ENCODE results near the gene KRTAP5-3.
"Not testable (repeated sequence)": the region's sequence is repeated elsewhere in the genome, so short reads cannot be mapped to it uniquely, and the experiment has no call there.

Gene KRTAP5-3

GRCh38 chr11:1619449-1619848 is 11.2 kb upstream of the KRTAP5-3 start:
- DNase-seq (ENCODE audit: low read depth in 2 of 2), result no peak

- DNase-seq (ENCODE audit: low read depth in 2 of 2), result no peak
Observed at GRCh38 chr11:1618231-1618630, 10.0 kb upstream of the KRTAP5-3 start.

GRCh38 chr11:1607901-1608300 is 362 bp downstream of the KRTAP5-3 start:
- not testable (repeated sequence) for DNase-seq (ENCODE audit: low read depth in 2 of 2)

- not testable (repeated sequence) for DNase-seq (ENCODE audit: low read depth in 2 of 2)
Observed at GRCh38 chr11:1607156-1607845, 962 bp downstream of the KRTAP5-3 start.

GRCh38 chr11:1605923-1606322 is 2.3 kb downstream of the KRTAP5-3 start:
- not testable (repeated sequence) for DNase-seq (ENCODE audit: low read depth in 2 of 2)

- no peak for DNase-seq (ENCODE audit: low read depth in 2 of 2)
Observed at GRCh38 chr11:1604711-1605110, 3.6 kb downstream of the KRTAP5-3 start.

GRCh38 chr11:1604181-1604580 is 4.1 kb downstream of the KRTAP5-3 start:
- no peak for DNase-seq (ENCODE audit: low read depth in 2 of 2)

GRCh38 chr11:1603629-1604028 is 4.6 kb downstream of the KRTAP5-3 start:
- no peak for DNase-seq (ENCODE audit: low read depth in 2 of 2)

- not testable (repeated sequence) for DNase-seq (ENCODE audit: low read depth in 2 of 2)
Observed at GRCh38 chr11:1601663-1602062, 6.6 kb downstream of the KRTAP5-3 start.

GRCh38 chr11:1600626-1601025 is 7.6 kb downstream of the KRTAP5-3 start:
- no peak for DNase-seq (ENCODE audit: low read depth in 2 of 2)

GRCh38 chr11:1598816-1599215 is 9.4 kb downstream of the KRTAP5-3 start:
- DNase-seq (ENCODE audit: low read depth in 2 of 2), result no peak

GRCh38 chr11:1598406-1598805 is 9.9 kb downstream of the KRTAP5-3 start:
- DNase-seq (ENCODE audit: low read depth in 2 of 2), result not testable (repeated sequence)

GRCh38 chr11:1597994-1598380 is 10.3 kb downstream of the KRTAP5-3 start, which contains the start of gene KRTAP5-2:
Gene KRTAP5-2 (minus strand): TSS chr11:1598294. CDS start chr11:1598250, 44 bp downstream.
- no peak for DNase-seq (ENCODE audit: low read depth in 2 of 2)

GRCh38 chr11:1597331-1597993 is 10.8 kb downstream of the KRTAP5-3 start:
- no peak for DNase-seq (ENCODE audit: low read depth in 2 of 2)

- DNase-seq (ENCODE audit: low read depth in 2 of 2), result not testable (repeated sequence)
Observed at GRCh38 chr11:1596576-1597121, 11.6 kb downstream of the KRTAP5-3 start.

- DNase-seq (ENCODE audit: low read depth in 2 of 2), result not testable (repeated sequence)
Observed at GRCh38 chr11:1595994-1596575, 12.2 kb downstream of the KRTAP5-3 start.

GRCh38 chr11:1592628-1593027 is 15.6 kb downstream of the KRTAP5-3 start:
- no peak for DNase-seq (ENCODE audit: low read depth in 2 of 2)

- no peak for DNase-seq (ENCODE audit: low read depth in 2 of 2)
Observed at GRCh38 chr11:1589996-1590395, 18.3 kb downstream of the KRTAP5-3 start.

- DNase-seq (ENCODE audit: low read depth in 2 of 2), result not testable (repeated sequence)
Observed at GRCh38 chr11:1589191-1589963, 18.9 kb downstream of the KRTAP5-3 start.

GRCh38 chr11:1586699-1587098 is 21.6 kb downstream of the KRTAP5-3 start:
- DNase-seq (ENCODE audit: low read depth in 2 of 2), result no peak

GRCh38 chr11:1584661-1585370 is 23.4 kb downstream of the KRTAP5-3 start, which contains the start of gene KRTAP5-1:
Gene KRTAP5-1 (minus strand): TSS chr11:1585283. CDS start chr11:1585249, 34 bp downstream.
- not testable (repeated sequence) for DNase-seq (ENCODE audit: low read depth in 2 of 2)

All from stimulated activated CD8-positive, alpha-beta memory T cell treated with anti-CD3 and anti-CD28 coated beads, Interleukin-7, amount 100 ng/mL, for 4 hours (primary cell).